ENCODE data around the gene TRIM52.
"Not testable (repeated sequence)": the region's sequence is repeated elsewhere in the genome, so short reads cannot be mapped to it uniquely, and the experiment has no call there.

DNA sequence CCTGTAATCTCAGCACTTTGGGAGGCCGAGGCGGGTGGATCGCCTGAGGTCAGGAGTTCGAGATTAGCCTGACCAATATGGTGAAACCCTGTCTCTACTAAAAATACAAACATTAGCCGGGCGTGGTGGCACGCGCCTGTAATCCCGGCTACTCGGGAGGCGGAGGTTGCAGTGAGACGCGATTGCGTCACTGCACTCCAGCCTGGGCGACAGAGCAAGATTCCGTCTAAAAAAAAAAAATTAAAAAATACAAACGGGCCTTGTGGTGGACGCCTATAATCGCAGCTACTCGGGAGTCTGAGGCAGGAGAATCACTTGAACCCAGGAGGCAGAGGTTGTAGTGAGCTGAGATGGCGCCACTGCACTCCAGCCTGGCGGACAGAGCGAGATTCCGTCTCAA lies 51.9 kb downstream of the TRIM52 start:
- TF ChIP-seq CTCF (IDR thresholded peaks at IDR 0.05; ENCODE audit: low read depth, low read length); POLR2A (IDR thresholded peaks at IDR 0.05; ENCODE audit: extremely low read depth, insufficient read length); MYC (IDR thresholded peaks at IDR 0.05; ENCODE audit: low read depth, low read length): not testable (repeated sequence)
